WERI-Rb-1 (cell line): ENCODE measurements around the gene UBA6.

Experiments used
- DNase-seq: peaks from one replicate; pipeline ENCODE4 v3.0.0-alpha.2; 2020
- H3K27ac ChIP-seq: fragments of 250-450 bp; sonication (Bioruptor Pico); 2 replicates; pipeline ENCODE4 v1.5.1; 2020; ENCODE audit warnings: mild to moderate bottlenecking, moderate library complexity
- H3K27me3 ChIP-seq: fragments of 250-450 bp; sonication (Bioruptor Pico); 2 replicates; pipeline ENCODE4 v1.5.1; 2021; ENCODE audit warnings: mild to moderate bottlenecking, low read depth, moderate library complexity; ENCODE audit not compliant: insufficient read depth, severe bottlenecking
- H3K36me3 ChIP-seq: fragments of 250-450 bp; sonication (Bioruptor Pico); 2 replicates; pipeline ENCODE4 v1.5.1; 2020; ENCODE audit warnings: mild to moderate bottlenecking, moderate library complexity
- H3K4me3 ChIP-seq: 2 replicates; pipeline ENCODE4 v1.5.1; 2011; ENCODE audit warnings: low read depth, mild to moderate bottlenecking, control low read depth, low read length
- H3K9me3 ChIP-seq: fragments of 250-450 bp; sonication (Bioruptor Pico); 2 replicates; pipeline ENCODE4 v1.5.1; 2021; ENCODE audit warnings: mild to moderate bottlenecking, moderate library complexity; ENCODE audit not compliant: severe bottlenecking
- TF ChIP-seq, protein P1 (sequence below): IDR thresholded peaks from 2 replicates; pipeline ENCODE4 v1.5.1; 2011; ENCODE audit warnings: low read depth, mild to moderate bottlenecking, control low read depth, inconsistent platforms, low read length

UBA6 gene

DNA sequence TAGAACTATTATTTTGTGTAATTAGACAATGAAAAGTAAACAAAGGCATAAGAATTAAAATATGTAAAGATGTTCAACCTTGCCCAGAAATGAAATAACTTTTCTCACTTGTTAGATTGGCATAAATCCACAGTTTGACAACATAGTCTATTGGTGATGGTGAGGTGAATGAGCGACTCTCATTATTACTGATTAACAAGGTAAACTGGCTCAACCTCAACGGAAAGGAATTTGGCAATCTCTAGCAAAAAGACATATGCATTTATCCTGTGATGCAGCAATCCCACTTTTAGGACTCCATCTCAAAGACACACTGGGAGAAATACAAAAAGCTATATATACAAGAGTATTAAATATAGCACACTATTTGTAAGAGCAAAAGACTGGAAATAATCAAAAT is 22.3 kb downstream of the UBA6 start:
- DNase-seq: no peak
- no peaks in the 10 kb centered on the region for H3K27me3 ChIP-seq
- H3K4me3 ChIP-seq: no peak overlapping the region
- TF ChIP-seq, protein P1, sequence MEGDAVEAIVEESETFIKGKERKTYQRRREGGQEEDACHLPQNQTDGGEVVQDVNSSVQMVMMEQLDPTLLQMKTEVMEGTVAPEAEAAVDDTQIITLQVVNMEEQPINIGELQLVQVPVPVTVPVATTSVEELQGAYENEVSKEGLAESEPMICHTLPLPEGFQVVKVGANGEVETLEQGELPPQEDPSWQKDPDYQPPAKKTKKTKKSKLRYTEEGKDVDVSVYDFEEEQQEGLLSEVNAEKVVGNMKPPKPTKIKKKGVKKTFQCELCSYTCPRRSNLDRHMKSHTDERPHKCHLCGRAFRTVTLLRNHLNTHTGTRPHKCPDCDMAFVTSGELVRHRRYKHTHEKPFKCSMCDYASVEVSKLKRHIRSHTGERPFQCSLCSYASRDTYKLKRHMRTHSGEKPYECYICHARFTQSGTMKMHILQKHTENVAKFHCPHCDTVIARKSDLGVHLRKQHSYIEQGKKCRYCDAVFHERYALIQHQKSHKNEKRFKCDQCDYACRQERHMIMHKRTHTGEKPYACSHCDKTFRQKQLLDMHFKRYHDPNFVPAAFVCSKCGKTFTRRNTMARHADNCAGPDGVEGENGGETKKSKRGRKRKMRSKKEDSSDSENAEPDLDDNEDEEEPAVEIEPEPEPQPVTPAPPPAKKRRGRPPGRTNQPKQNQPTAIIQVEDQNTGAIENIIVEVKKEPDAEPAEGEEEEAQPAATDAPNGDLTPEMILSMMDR: no peak
- peaks cover 51% of the 10 kb centered on the region for H3K36me3 ChIP-seq
- peaks cover 4% of the 10 kb centered on the region for H3K9me3 ChIP-seq
- H3K27ac ChIP-seq: no peak overlapping the region

DNA sequence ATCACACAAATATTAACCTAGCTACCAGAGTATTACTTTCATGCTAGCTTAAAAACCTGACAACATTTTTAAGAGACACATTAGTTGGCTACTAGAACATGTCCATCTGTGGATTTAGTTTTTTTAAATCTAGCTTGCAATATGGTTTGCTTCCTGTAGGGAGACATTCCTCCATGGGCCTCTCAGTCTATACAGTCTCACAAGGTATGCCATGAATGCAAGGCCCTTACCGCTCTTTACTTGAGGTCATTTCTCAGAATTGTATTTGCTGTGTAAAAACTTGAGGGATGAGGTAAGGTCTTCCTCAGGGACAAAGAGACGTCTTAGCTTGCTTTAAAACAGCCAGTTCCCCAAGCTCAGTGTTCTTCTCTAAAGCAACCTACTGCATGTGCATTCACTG is 26.9 kb downstream of the UBA6 start:
- H3K36me3 ChIP-seq: peaks cover 56% of the 10 kb centered on the region
- H3K27me3 ChIP-seq: no peaks in the 10 kb centered on the region
- TF ChIP-seq, protein P1: no peak
- DNase-seq: no peak
- no peak overlapping the region for H3K27ac ChIP-seq
- peaks cover 4% of the 10 kb centered on the region for H3K9me3 ChIP-seq
- H3K4me3 ChIP-seq: no peak overlapping the region

DNA sequence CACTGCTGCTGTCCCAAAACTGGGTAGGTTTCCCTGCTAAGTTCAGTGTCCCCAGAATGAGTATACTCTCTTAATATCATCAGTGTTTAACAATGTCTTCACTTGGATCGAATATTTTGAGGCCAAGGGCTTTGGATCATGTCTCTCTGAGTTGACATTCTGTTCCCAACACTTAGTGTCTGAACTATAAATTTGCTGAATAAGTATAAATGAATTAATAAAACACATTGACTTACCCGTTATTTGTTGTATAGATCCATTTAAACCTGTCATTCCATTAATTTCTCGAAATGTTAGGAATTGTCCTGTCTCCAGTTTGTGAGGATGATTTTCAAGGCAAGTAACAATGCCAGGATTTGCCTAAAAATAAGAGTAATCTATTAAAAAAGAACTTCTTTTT is 32.6 kb downstream of the UBA6 start:
- Histone ChIP-seq H3K27ac (no peak overlapping the region), H3K9me3 (no peaks in the 10 kb centered on the region), H3K27me3 (no peaks in the 10 kb centered on the region), H3K36me3 (peaks cover 39% of the 10 kb centered on the region), H3K4me3 (no peak overlapping the region)
- TF ChIP-seq, protein P1: no peak
- DNase-seq: no peak

DNA sequence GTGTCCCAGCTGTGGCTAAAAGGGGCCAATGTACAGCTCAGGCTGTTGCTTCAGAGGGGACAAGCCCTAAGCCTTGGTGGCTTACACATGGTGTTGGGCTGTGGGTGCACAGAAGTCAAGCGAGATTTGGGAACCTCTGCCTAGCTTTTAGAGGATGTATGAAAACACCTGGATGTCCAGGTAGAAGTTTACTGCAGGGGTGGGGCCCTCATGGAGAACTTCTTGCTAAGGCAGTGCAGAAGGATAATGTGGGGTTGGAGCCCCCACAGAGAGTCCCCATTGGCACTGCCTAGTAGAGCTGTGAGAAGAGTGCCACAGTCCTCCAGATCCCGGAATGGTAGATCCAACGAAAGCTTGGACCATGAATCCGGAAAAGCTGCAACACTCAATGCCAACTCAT is 40.5 kb downstream of the UBA6 start:
- DNase-seq: no peak
- Histone ChIP-seq H3K36me3 (peaks cover 39% of the 10 kb centered on the region), H3K9me3 (peaks cover 6% of the 10 kb centered on the region), H3K27me3 (no peaks in the 10 kb centered on the region), H3K4me3 (no peak overlapping the region), H3K27ac (no peak overlapping the region)
- TF ChIP-seq, protein P1: no peak

DNA sequence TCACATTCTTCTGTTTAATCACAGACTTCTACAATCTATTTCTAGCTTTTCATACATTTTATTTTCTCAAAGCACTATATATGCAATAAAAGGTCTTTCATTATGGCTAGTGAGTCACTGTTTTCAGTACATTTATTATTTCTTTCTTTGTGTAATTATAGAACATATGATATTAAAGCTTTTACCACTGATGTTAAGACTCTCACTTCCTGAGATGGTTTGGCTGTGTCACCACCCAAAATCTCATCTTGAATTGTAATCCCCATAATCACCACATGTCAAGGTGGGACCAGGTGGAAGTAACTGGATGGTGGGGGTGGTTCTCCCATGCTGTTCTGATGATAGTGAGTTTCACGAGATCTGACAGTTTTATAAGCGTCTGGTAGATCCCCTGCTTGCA is 41.9 kb downstream of the UBA6 start:
- no peak for DNase-seq
- H3K36me3 ChIP-seq: peaks cover 36% of the 10 kb centered on the region
- TF ChIP-seq, protein P1: no peak
- no peaks in the 10 kb centered on the region for H3K27me3 ChIP-seq
- peaks cover 6% of the 10 kb centered on the region for H3K9me3 ChIP-seq
- H3K27ac ChIP-seq: no peak overlapping the region
- H3K4me3 ChIP-seq: no peak overlapping the region

DNA sequence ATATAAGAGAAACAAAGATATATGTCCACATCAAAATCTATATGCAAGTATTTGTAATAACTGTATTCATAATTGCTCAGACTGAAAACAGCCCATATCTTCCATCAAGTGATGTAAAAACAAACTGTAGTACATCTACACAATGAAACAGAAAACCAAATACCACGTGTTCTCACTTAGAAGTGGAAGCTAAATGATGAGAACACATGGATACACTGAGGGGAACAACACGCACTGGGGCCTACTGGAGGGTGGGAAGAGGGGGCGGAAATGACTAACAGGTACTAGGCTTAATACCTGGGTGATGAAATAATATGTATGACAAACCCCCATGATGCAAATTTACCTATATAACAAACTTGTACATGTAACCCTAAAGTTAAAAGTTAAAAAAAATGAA is 42.7 kb downstream of the UBA6 start:
- peaks cover 6% of the 10 kb centered on the region for H3K9me3 ChIP-seq
- no peak overlapping the region for H3K27ac ChIP-seq
- H3K4me3 ChIP-seq: no peak overlapping the region
- no peaks in the 10 kb centered on the region for H3K27me3 ChIP-seq
- DNase-seq: no peak
- TF ChIP-seq, protein P1: no peak
- H3K36me3 ChIP-seq: peaks cover 33% of the 10 kb centered on the region
